HG02943 (cell line): ENCODE measurements around the gene UPK1A.
"Not testable (repeated sequence)": the region's sequence is repeated elsewhere in the genome, so short reads cannot be mapped to it uniquely, and the experiment has no call there.

ENCODE experiments used
- ATAC-seq: cut with Tn5 transposase; IDR thresholded peaks from one replicate; pipeline ENCODE4 v1.9.1; 2021; ENCODE audit warnings: mild to moderate bottlenecking, low read depth, moderate library complexity; ENCODE audit not compliant: unreplicated experiment

UPK1A gene

GRCh38 chr19:35715981-35716800 is 49.9 kb downstream of the UPK1A start:
- peak; percentile 1 for ATAC-seq

- ATAC-seq, result peak; percentile 58
Observed at GRCh38 chr19:35716801-35717664, 50.7 kb downstream of the UPK1A start.

GRCh38 chr19:35717665-35718344 is 51.5 kb downstream of the UPK1A start, which contains the start of gene KMT2B:
Gene KMT2B, plus strand, starts transcription at chr19:35718003. Its CDS starts 16 bp downstream, at chr19:35718019.
- no peak for ATAC-seq

DNA sequence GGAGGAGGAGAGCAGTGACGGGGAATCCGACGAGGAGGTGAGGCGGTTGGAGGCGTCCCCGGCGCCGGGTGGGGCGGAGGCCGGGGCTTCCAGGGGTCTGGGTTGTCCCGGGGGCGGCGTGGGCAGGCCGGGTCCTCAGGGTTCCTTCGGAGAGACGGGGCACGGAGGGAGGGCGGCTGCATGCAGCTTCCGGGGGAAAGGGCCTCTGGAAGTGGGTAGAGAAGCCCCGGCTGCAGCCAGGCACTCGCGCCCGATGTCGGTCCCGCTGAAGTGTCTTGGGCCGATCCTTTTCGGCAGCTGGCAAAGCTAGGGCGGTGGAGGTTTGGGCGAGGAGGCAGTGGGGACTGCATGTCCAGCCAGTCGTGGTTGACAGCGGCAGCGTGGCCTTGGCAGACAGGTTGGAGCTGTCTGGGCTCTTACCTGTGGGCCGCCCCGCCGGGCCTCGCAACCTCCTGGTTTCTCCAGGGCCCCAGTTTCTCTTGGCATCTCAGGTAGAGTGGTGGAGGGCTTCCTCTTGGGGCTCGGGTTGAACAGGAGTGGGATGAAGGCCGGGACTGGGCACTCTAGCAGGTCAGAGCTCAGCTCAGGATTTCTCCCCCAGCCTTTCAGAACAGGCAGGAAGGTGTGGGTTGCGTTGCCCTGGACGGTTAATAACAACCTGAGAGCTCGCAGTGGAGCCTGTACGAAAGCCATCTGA is 52.2 kb downstream of the UPK1A start:
- peak; percentile 3 for ATAC-seq

DNA sequence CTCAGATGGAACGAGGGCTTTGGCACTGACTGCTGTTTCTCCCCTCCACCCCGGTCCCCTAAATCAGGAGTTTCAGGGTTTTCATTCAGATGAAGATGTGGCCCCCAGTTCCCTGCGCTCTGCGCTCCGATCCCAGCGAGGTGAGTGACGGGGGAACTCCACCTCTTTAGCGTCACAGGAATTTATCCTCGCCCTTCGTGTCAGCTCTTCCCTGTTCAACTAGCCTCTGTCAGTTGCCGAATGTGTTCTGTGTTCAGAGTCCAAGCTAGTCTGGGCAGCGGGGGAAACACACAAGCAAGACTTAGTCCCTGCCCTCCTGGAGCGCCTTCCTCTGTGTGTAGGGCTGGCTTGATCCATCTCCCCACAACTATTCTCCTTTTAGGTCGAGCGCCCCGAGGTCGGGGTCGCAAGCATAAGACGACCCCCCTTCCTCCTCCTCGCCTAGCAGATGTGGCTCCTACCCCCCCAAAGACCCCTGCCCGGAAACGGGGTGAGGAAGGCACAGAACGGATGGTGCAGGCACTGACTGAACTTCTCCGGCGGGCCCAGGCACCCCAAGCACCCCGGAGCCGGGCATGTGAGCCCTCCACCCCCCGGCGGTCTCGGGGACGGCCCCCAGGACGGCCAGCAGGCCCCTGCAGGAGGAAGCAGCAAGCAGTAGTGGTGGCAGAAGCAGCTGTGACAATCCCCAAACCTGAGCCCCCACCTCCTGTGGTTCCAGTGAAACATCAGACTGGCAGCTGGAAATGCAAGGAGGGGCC is 53.3 kb downstream of the UPK1A start:
- no peak for ATAC-seq

- no peak for ATAC-seq
Observed at GRCh38 chr19:35720163-35720524, 53.8 kb downstream of the UPK1A start.

- no peak for ATAC-seq
Observed at GRCh38 chr19:35720648-35721047, 54.3 kb downstream of the UPK1A start.

GRCh38 chr19:35721374-35721773 is 55.1 kb downstream of the UPK1A start:
- no peak for ATAC-seq

DNA sequence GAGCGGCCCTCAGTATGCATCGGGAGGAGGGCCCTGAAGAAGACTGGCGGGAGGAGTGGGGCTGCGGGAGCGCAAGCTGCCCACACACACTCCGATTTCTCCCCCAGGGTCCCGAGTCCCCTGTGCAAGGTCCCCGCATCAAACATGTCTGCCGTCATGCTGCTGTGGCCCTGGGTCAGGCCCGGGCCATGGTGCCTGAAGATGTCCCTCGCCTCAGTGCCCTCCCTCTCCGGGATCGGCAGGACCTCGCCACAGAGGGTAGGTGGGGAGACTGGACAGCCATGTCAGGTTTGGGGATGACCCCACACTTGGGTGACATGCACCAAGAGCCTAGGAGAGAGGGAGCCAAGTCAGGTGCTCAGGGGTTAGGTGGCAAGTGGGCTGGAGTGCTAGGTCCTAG is 56.1 kb downstream of the UPK1A start:
- ATAC-seq, result no peak

GRCh38 chr19:35722897-35723296 is 56.6 kb downstream of the UPK1A start:
- ATAC-seq, result no peak

DNA sequence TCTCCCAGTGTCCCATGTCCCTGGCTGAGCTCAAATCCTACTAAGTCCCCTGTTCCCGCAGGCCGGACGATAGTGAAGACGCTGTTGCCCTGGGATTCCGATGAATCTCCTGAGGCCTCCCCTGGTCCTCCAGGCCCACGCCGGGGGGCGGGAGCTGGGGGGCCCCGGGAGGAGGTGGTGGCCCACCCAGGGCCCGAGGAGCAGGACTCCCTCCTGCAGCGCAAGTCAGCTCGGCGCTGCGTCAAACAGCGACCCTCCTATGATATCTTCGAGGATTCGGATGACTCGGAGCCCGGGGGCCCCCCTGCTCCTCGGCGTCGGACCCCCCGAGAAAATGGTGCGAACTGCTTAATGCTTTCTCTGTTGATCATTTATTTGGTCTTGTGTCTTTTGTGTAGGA is 57.4 kb downstream of the UPK1A start:
- no peak for ATAC-seq

DNA sequence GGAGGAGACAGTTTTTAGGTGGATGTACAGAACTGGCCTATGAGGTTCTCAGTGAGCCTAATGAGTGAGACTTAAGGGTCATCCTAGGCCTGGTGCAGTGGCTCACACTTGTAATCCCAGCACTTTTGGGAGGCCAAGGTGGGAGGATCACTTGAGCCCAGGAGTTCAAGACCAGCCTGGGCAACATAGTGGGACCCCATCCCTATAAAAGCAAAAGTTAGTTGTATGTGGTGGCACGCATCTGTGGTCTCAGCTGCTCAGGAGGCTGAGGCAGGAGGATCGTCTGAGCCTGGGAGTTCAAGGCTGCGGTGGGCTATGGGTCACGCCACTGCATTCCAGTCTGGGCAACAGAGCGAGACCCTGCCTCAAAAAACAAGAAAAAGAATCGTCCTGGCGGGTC is 57.8 kb downstream of the UPK1A start:
- not testable (repeated sequence) for ATAC-seq

GRCh38 chr19:35724560-35724959 is 58.2 kb downstream of the UPK1A start:
- no peak for ATAC-seq

DNA sequence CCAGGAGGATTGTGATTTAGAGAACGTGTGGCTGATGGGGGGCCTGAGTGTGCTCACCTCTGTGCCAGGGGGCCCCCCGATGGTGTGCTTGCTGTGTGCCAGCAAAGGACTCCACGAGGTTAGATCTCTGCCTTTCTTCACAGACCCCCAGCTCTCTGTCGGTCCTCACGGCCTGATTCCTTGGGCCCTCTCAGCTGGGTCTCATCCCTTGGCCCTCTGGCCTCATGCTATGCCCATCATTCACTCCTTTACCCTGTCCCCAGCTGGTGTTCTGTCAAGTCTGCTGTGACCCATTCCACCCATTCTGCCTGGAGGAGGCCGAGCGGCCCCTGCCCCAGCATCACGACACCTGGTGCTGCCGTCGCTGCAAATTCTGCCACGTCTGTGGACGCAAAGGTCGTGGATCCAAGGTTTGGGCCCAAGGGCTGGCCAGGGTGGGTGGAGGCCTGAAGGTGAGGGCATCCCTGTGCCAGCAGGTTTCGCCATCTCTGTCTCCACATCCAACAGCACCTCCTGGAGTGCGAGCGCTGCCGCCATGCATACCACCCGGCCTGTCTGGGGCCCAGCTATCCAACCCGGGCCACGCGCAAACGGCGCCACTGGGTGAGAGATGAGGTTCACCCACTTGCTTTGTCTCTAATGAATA is 59.0 kb downstream of the UPK1A start:
- no peak for ATAC-seq

DNA sequence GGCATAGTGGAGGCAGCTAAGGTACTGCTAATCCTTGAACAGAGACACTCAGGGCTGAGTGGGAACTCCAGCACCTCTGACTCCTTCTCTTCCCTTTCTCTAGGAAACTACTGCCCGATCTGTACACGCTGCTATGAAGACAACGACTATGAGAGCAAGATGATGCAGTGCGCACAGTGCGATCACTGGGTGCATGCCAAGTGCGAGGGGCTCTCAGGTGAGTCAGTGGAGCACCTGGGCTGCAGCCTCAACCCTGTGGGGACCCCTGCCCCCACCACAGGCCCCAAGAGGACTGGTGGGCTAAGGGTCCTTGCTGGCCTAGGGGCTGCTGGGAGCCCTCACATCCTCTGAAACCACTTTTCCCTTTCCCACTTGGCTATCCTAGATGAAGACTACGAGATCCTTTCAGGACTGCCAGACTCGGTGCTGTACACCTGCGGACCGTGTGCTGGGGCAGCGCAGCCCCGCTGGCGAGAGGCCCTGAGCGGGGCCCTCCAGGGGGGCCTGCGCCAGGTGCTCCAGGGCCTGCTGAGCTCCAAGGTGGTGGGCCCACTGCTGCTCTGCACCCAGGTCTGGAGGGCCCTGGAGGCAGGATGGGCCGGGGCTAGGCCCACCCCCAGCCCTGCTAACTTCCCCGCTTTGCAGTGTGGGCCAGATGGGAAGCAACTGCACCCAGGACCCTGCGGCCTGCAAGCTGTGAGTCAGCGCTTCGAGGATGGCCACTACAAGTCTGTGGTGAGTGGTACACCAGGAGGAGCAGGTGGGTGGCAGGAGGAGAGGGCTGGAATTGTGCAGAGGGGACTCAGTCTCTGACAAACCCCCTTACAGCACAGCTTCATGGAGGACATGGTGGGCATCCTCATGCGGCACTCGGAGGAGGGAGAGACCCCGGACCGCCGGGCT is 61.0 kb downstream of the UPK1A start:
- no peak for ATAC-seq
